Left kidney (tissue), 2 donors: ENCODE results near the gene ULK3. TPM values are rescaled to one million over a fixed set of nuclear protein-coding genes. Genes with fewer than 3 reads are reported as not detected.

Experiments used
- DNase-seq: peaks from one replicate; pipeline ENCODE4 v3.0.0-alpha.2; 2013
- polyA plus RNA-seq: library from polyadenylated mRNA; unstranded; fragments of 120-200 nt; gene quantifications from one replicate; pipeline ENCODE4 v1.2.1, GENCODE V29; 2013; ENCODE audit not compliant: insufficient read length

Gene ULK3
- polyA plus RNA-seq, 1 donor: 32.5 TPM

- no peak for DNase-seq
Observed at GRCh38 chr15:74822233-74822632, 20.7 kb downstream of the ULK3 start.

GRCh38 chr15:74821790-74822158 is 21.2 kb downstream of the ULK3 start:
- DNase-seq: no peak

DNA sequence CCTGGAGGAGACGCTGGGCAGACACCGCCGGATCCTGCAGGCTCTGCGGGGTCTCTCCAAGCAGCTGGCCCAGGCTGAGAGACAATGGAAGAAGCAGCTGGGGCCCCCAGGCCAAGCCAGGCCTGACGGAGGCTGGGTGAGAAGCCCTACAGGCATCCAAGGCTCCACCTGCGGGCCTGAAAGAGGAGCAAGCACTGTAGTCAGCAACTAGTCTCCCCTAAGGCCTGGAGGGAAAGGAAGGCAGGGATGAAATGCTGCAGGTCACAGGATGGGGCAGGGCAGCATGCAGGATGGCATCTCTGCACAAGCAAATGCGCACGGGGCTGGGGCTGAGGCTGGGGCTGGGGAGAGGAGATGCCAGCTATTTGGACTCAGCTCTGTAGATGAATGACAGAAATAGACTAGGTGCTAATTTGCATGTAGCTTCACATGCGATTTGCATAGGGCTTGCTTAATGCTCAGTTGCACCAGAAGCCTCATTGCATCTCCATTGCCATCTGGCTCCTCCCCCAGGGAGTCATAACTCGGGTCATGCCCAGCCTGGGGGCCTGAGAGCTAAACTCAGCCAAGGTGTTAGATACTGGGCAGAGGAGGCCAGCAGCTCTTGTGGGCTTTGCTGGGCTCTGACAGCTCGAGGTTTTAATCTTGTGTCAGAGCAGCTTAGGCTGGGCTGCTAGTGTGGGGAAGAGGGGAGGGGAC is 21.7 kb downstream of the ULK3 start:
- no peak for DNase-seq

GRCh38 chr15:74820056-74820455 is 22.9 kb downstream of the ULK3 start:
- no peak for DNase-seq

DNA sequence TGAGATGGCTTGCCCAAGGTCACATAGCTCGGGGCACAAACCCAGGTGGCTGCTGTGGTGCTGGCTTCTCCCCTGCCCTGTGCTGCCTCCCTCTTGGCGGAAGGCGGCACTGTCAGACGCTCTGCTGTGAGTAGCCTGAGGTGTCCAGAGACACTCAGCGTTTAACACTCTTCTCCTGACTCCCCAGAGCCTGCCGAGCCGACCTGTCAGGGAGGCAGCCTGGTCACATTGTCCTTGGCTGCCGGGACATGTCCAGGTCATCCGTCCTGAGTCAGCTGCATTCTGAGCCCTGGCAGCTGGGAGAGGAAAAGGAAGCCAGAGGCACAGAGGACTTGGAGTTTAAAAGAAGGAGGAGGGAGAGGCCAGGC is 25.6 kb downstream of the ULK3 start:
- no peak for DNase-seq

DNA sequence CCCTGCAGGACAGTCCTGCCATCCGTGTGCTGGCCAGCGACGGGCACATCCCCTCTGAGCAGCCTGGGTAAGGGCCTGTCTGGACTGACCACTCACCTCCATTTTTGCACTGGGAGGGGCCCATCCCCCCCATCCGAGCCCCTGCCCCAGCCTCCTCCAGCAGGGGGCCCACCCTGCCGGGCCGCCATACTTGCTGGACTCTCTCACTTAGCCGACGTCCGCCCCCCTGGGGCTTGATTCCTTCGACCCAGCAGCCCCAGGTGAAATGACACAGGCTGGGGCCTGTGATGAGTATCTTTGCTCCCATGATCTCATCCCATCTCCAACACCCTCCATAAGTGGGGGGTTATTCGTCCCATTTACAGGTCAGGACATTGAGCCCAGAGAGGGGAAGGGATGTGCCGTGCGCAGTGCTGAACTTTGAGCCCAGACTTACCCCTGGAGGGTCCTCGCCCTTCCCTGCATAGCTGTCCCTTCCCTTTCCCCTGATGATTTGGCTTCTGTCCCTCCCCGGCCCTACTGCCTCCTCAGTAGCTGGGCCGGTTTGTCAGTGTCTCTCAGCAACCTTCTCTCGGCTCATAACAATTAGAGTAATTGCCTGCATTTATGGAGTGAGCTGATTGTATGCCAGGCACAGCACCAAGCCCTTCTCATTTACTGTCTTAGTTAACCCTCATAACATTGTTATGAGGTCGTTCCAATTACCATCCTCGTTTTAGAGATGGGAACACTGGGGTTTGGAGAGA is 26.2 kb downstream of the ULK3 start:
- no peak for DNase-seq

DNA sequence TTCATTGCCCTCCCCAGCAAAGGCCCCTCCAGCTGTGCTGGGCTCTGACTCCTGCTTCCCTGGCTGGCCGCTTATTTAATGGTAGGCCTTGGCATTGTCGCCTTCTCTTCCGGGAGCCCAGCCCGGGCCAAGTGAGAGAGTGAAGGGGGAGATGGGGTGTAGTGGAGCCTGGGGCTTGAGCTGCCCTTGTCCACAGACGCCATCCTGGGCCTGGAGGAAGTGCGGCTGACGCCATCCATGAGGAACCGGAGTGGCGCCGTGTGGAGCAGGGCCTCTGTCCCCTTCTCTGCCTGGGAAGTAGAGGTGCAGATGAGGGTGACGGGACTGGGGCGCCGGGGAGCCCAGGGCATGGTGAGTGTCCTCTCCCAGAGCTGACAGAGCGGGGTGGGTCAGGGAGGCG is 27.0 kb downstream of the ULK3 start:
- DNase-seq: no peak

DNA sequence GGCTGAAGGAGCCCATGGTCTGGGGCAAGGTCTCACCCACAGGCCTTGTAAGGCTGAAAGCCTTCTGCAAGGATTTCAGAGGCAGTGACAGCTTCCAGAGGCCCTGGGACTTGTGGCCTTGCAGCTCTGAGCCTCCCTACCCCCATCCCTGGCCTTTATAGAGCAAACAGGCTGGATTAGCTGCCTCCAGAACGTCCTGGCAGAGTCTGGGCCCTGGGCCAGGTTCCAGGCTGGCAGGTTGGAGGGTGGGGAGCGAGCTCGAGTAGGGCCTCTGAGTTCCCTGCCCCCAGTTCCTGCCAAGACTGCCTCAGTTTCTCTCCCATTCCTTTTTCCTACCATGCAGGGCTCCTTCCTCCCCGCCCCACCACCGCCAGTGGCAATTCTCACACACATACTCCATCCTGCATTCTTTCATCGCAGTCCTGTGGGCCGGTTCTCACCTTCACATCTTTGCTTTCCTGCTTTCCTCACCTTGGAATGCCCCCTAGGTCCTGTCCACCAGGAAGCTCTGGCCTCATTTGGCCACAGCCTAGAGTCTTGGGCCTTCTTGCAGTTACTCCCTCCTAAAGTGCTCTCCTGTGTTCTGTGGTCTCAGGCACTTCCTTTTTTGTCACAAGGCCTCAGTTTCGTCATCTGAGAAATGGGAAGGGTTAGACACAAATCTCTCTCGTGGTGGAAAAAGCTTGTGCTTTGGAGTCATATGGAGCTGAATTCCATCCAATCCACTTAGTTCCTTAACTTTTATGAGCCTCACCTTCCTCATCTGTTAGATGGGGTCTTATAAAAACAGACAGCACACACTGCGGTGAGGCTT is 27.6 kb downstream of the ULK3 start:
- no peak for DNase-seq

GRCh38 chr15:74812533-74812932 is 30.4 kb downstream of the ULK3 start, which contains the start of gene LMAN1L:
Gene LMAN1L (plus strand): TSS chr15:74812835. CDS start chr15:74812855, 20 bp downstream.
- DNase-seq: no peak

DNA sequence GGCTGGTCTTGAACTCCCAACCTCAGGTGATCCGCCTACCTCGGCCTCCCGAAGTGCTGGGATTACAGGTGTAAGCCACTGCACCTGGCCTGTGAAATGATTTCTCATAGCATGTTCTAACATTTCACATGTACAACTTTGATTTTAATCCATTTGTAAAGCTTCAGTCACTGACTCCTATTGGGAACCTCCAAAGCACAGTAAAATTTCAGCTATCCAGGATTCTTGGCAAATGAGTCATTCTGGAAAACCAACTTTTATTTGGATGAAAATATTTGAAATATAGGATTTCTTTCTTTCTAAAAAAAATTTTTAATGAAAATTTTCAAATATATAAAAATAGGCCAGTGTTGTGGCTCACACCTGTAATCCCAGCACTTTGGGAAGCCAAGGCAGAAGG is 33.0 kb downstream of the ULK3 start:
- no peak for DNase-seq

DNA sequence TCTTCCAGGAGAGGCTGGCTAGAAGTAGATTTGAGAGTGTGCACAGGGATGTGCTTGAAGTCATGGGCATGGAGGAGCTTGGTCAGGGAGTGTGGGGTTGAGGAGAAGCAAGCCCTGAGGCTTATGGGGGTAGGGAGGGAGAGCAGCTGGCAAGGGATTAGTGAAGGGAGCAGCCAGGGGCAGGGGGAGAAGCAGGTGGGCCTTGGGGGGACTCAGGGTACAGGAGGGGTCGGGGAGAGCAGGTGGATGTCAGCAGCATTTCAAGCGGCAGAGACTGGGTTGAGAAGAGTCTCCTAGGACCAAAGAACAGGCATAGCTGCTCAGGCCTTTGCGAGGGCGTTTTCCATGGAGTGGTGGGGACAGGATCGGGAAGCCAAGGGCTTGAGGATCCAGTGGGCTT is 33.7 kb downstream of the ULK3 start:
- DNase-seq: no peak

DNA sequence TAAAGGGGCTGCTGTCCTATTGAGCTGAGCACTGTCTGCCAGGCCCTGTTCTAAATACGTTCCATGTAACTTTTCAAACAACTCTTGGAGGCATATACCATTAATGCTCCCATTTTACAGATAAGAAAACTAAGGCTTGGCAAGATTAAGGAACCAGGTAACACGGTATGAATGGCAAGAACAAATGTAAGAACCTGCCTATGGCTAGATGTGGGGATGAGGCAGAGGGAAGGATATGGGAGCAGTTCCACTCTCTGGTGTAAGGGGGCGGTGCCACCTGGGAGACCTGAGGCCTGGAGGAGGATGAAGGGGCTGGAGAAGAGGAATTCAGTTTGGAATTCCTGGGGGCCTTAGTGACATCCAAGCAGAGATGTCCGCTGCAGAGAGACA is 34.1 kb downstream of the ULK3 start:
- DNase-seq: no peak

DNA sequence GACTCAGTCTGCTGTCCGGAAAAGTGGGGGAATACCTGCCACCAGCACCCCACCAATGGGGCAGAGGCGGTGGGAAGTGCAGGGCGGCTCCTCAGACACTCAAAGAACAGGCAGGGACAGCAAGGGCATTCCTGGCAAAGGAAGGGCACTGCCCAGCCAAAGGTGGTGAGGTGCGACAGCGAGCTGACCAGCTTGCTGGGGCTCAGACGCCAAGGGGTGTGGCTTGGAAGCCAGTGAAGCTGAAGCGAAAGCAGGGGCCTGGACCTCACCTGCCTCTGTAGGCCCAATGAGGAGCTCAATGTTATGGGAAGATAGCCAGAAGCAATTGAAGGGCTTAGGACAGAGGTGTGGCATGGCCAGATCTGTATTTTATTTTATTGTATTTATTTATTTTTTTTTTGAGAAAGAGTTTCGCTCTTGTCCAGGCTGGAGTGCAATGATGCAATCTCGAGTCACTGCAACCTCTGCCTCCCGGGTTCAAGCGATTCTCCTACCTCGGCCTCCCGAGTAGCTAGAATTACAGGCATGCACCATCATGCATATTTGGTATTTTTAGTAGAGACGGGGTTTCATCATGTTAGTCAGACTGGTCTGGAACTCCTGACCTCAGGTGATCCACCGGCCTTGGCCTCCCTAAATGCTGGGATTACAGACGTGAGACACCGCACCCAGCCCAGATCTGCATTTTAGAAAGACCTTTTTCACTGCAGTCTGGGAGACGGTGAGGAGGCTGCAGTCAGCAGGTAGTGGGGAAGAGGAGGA is 34.7 kb downstream of the ULK3 start:
- no peak for DNase-seq

- DNase-seq: no peak
Observed at GRCh38 chr15:74807282-74807681, 35.7 kb downstream of the ULK3 start.

GRCh38 chr15:74804935-74805334 is 38.0 kb downstream of the ULK3 start:
- DNase-seq: no peak

- DNase-seq: no peak
Observed at GRCh38 chr15:74802862-74803447, 40.0 kb downstream of the ULK3 start.

DNA sequence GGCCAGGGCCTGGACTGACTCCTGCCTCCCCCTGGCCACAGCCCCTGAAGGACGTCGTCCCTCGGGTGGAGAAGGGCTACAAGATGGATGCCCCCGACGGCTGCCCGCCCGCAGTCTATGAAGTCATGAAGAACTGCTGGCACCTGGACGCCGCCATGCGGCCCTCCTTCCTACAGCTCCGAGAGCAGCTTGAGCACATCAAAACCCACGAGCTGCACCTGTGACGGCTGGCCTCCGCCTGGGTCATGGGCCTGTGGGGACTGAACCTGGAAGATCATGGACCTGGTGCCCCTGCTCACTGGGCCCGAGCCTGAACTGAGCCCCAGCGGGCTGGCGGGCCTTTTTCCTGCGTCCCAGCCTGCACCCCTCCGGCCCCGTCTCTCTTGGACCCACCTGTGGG is 40.7 kb downstream of the ULK3 start:
- no peak for DNase-seq

- DNase-seq: no peak
Observed at GRCh38 chr15:74801311-74801997, 41.5 kb downstream of the ULK3 start.

DNA sequence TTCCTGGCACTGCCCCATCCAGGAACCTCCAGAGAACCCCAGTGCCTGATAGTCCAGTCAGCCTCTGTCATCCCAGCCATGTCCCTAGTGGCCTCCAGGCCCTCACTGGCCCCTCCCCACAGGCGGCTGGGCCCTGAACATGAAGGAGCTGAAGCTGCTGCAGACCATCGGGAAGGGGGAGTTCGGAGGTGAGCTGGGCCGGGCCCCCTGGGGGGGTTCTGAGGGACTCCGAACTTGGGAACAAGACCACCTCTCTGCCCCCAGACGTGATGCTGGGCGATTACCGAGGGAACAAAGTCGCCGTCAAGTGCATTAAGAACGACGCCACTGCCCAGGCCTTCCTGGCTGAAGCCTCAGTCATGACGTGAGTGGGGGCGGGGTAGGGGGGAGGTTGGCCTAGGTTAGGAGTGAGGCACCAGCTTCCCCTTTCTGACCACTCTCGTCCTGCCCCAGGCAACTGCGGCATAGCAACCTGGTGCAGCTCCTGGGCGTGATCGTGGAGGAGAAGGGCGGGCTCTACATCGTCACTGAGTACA is 42.3 kb downstream of the ULK3 start:
- DNase-seq: no peak

DNA sequence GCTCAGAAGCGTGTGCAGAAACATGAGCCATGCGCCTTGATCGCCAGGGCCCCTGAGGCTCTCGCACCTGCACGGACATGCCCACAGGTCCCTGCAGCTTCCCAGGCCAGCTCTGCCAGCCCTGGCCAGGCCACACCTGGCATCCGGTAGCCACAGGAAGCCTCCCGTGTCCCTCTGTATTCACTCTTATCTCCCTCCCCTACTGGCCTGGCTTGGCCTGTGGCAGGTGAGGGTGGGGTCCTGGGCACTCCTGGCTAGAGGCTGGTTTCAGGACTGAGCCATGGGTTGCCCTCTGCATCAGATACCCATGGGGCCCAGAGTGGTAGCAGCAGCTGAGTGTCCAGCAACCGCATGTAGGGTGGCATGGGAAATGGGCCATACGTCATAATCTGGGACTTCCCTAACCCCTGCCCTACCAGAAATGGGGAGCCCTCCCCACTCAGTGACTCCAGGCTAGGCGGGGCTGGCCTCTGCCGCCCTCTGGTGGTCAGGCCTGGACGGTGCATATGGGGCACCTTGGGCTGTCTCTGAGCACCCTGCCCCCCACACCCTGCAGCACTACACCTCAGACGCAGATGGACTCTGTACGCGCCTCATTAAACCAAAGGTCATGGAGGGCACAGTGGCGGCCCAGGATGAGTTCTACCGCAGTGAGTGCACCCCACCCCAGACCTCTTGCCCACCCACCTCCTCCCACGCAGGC is 42.9 kb downstream of the ULK3 start:
- DNase-seq: no peak
